HG02798 (cell line): ENCODE data around the gene SDK2.

Experiments used
- ATAC-seq: cut with Tn5 transposase; IDR thresholded peaks from one replicate; pipeline ENCODE4 v1.9.1; 2021; ENCODE audit warnings: mild to moderate bottlenecking; ENCODE audit not compliant: unreplicated experiment, poor library complexity

The SDK2 gene

DNA sequence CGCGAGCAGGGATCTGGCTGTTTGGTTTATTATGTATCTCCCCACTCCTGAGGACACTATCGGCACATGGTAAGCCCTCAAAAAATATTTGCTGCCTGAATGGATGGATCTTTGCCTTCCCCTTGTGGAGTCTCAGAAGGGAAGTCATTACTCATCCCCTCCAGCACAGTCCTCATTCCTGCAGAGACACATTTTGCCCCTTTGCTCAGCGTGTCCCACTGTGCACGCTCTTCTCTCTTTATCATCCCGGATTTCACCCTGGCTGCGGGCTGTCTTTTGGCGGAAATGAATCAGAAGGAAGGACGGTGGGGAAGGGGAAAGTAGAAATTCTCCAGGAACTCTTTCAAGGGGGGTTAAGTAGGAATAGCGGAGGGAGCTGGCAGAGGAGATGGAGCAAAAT, 207.3 kb downstream of the SDK2 start:
- ATAC-seq = no peak

DNA sequence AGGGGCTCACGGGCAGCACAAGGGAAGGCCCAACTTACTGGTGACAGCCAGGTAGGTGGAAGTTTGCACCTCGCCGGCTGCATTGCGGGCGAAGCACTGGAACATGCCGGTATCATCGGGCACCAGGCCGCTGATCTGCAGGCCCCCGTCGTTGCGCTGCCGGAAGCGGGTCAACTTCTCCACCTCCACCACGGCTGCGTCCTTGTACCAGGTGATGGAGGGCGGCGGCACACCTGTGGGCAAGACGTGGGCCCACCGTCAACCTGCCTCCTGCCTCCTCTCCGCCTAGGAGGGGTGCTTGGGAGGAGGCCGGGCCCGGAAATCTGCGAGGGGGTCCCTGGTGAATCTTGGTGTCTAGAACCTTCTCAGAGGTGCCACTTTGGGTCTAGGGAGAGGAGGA, 208.8 kb downstream of the SDK2 start:
- ATAC-seq = no peak

DNA sequence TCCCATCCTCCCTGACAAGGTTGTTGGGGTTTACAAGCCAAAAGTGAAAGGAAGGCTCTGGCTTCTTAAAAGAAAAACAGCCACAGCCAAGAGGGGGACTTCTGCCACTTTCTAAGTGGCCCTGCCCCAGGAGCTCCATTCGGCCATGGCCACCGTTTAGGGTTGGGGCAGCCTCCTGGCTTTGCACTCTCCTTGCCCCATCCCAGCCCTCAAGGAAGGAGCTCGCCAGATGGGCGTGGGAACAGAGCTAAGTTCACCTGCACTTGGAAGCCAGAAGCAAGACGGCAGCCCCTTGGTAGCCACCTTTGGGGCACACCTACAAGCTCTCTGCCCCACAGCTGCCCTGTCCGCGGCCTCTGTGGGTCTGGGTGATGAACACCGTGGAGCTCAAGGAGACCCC, 210.1 kb downstream of the SDK2 start:
- ATAC-seq = no peak

DNA sequence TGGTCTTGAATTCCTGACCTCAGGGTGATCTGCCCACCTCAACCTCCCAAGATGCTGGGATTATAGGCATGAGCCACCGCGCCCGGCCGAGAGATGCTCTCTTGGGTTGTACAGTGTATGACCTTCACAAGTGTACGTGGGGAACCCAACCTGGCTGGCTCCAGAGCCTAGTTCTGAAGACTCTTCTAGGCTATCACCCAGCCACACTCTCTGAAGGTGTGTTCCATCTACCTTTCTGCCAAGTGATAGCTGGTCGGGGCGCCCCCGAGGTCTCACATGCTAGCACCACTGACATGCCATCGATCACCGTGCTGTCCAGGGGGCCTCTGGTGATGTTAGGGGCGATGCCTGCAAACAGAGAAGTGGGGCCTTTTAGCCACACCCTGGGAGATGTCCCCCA, 210.7 kb downstream of the SDK2 start:
- no peak for ATAC-seq

GRCh38 chr17:73432624-73433190, 211.5 kb downstream of the SDK2 start:
- no peak for ATAC-seq

- ATAC-seq = no peak
Measured at GRCh38 chr17:73431401-73432205, 212.6 kb downstream of the SDK2 start.

GRCh38 chr17:73430848-73431247, 213.4 kb downstream of the SDK2 start:
- no peak for ATAC-seq

- ATAC-seq = no peak
Measured at GRCh38 chr17:73430165-73430680, 214.0 kb downstream of the SDK2 start.

GRCh38 chr17:73429440-73430164, 214.6 kb downstream of the SDK2 start:
- ATAC-seq = peak; percentile 71

- ATAC-seq = no peak
Measured at GRCh38 chr17:73427198-73427597, 217.0 kb downstream of the SDK2 start.

- ATAC-seq = no peak
Measured at GRCh38 chr17:73424571-73424970, 219.7 kb downstream of the SDK2 start.

DNA sequence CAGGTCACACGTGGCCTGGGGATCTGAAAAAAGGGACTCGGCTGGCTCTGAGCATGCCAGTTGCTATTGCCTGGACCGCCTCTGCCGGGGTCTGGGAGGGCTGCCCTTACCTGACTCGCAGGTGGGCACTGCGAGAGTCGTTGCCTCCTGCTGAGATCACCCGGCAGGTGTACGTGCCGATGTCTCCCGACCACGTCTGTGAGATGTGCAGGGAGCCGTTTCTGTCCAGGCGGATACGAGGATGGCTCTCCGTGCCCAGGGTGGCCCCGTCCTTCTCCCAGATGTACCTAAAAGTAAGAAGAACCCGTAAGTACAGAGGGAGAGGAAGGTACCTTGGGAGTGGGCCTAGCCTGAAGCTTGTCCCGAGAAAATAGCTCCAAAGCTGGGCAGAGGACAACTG, 220.4 kb downstream of the SDK2 start:
- ATAC-seq = no peak

GRCh38 chr17:73423159-73423715, 221.0 kb downstream of the SDK2 start:
- no peak for ATAC-seq

GRCh38 chr17:73422121-73422520, 222.1 kb downstream of the SDK2 start:
- ATAC-seq = no peak

- no peak for ATAC-seq
Measured at GRCh38 chr17:73420897-73421296, 223.3 kb downstream of the SDK2 start.

- no peak for ATAC-seq
Measured at GRCh38 chr17:73419881-73420280, 224.4 kb downstream of the SDK2 start.

GRCh38 chr17:73419051-73419450, 225.2 kb downstream of the SDK2 start:
- ATAC-seq = no peak

DNA sequence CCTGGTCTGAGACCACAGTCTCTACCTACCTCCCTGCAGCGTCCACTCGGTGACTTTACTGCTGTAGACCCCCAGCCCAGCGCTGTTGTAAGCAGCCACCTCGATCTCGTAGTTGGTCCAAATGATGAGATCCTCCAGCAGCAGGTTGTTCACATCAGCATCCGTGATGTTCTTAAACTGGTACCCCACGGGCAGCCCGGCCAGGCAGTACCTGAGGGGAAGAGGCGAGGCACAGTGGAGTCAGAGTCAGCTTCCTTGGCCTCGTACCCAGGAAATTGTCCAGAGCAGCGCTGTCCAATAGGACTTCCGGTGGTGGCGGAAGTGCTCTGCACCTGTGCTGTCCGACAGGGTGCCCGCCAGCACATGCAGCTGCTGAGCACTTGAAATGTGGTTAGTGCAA, 228.5 kb downstream of the SDK2 start:
- ATAC-seq = no peak

DNA sequence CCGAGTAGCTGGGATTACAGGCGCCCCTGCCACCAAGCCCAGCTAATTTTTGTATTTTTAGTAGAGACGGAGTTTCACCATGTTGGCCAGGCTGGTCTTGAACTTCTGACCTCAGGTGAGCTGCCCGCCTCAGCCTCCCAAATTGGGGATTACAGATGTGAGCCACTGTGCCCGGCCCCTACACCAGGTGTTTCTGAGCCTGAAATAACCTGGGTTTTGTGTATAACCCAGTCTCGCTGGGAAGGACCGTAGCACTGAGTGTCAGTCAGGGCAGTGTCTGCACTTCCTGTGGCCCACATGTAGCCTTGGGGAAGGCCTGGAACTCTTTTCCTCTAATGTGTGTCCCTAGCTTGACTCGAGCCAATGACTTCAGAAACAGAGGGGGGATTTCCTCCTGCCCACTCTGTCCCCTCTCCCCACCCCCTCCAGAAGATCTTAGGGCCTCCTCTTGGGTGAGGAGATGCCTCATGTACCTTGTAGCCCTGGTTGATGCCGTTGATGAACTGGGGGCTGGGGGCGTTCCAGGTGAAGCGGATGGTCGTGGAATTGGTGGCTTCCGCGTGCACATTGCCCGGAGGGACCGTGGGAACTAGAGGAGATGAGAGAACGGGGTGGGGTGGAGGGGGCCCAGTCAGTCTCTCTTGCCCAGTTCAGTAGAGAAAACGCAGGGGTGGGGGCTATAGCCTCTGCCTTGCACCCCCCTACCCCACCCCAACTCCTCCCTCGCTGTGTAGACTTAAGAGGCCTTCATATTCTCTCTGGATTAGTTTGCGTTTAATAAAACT, 229.9 kb downstream of the SDK2 start:
- ATAC-seq = no peak

GRCh38 chr17:73412914-73413313, 231.3 kb downstream of the SDK2 start:
- ATAC-seq = no peak
